ENCODE measurements around the gene CC2D1A. TPM values are rescaled to one million over a fixed set of nuclear protein-coding genes. Genes with fewer than 3 reads are reported as not detected.

Gene CC2D1A
- polyA plus RNA-seq, 1 of the 3 experiments (the other 2 are of a cell fraction), result 24.2 TPM

DNA sequence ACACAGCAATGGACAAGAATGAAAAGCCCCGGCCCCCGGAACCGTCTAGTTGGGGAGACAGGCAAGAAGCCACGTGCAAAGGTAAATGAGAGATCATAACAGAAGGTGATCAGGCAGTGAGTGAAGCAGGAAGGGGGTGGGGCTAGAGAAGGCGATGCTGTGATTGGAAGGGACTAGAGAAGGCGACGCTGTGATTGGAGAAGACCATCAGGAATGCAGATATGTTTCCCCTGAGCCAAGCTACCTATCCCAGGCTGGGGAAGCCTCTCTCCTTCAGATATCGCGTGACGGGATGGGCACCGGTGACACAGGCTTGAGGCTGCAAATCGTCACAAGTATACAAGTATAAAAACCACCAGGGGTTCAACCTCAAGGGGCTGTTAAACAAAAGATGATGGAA lies 68.1 kb downstream of the CC2D1A start:
- DNase-seq, result peak; percentile 66
- H3K79me2 ChIP-seq (ENCODE audit: insufficient read depth), result no peaks in the 10 kb centered on the region
- WGBS (ENCODE audit: low lambda C conversion rate), result 91% methylated on average over 12 of the region's 12 CpGs
- no peaks in the 10 kb centered on the region for H3K36me3 ChIP-seq (replicated peaks in 1 of 2; ENCODE audit: control insufficient read depth in 1 of 2, insufficient read depth in 2 of 2, low read length in 1 of 2)
- no peaks in the 10 kb centered on the region for H4K20me1 ChIP-seq (ENCODE audit: insufficient read depth)
- no peak overlapping the region for H3K9ac ChIP-seq
- no peak overlapping the region for H3K4me3 ChIP-seq (ENCODE audit: low read depth in 2 of 2, low read length in 1 of 2)
- no peaks in the 10 kb centered on the region for H3K4me1 ChIP-seq (ENCODE audit: control insufficient read depth in 1 of 2, insufficient read depth in 2 of 2, low read depth in 1 of 2, low read length in 1 of 2)
- no peak overlapping the region for H2AFZ ChIP-seq (ENCODE audit: low read depth)
- H3F3A ChIP-seq (replicated peaks; ENCODE audit: insufficient read depth), result no peaks in the 10 kb centered on the region
- no peaks in the 10 kb centered on the region for H3K27me3 ChIP-seq (ENCODE audit: insufficient read depth)
- H3K9me3 ChIP-seq, result no peaks in the 10 kb centered on the region
- no peak for TF ChIP-seq TEAD4 (IDR thresholded peaks at IDR 0.05; ENCODE audit: borderline replicate concordance, insufficient read depth)
- TF ChIP-seq SIN3A (IDR thresholded peaks at IDR 0.05; ENCODE audit: borderline replicate concordance, low read depth, low read length), result no peak
- H3K4me2 ChIP-seq, result no peak overlapping the region
- H3K9me2 ChIP-seq, result no peaks in the 10 kb centered on the region
- H3K27ac ChIP-seq (ENCODE audit: low read depth in 2 of 2, low read length in 1 of 2), result no peak overlapping the region
- ChIA-PET CTCF (interaction anchor here (1.3 kb wide), 1 partner anchor 22 kb away, joined by 3 read pairs; no protein-coding TSS in a partner anchor), POLR2A (interaction anchor here (1.6 kb wide), 1 partner anchor 33 kb away, joined by 5 read pairs; no protein-coding TSS in a partner anchor)

- TF ChIP-seq NRF1 (IDR thresholded peaks at IDR 0.05; ENCODE audit: low read depth, low read length), result no peak
- no peak for TF ChIP-seq MXI1 (IDR thresholded peaks at IDR 0.05; ENCODE audit: low read depth, low read length)
- TF ChIP-seq, protein P1, sequence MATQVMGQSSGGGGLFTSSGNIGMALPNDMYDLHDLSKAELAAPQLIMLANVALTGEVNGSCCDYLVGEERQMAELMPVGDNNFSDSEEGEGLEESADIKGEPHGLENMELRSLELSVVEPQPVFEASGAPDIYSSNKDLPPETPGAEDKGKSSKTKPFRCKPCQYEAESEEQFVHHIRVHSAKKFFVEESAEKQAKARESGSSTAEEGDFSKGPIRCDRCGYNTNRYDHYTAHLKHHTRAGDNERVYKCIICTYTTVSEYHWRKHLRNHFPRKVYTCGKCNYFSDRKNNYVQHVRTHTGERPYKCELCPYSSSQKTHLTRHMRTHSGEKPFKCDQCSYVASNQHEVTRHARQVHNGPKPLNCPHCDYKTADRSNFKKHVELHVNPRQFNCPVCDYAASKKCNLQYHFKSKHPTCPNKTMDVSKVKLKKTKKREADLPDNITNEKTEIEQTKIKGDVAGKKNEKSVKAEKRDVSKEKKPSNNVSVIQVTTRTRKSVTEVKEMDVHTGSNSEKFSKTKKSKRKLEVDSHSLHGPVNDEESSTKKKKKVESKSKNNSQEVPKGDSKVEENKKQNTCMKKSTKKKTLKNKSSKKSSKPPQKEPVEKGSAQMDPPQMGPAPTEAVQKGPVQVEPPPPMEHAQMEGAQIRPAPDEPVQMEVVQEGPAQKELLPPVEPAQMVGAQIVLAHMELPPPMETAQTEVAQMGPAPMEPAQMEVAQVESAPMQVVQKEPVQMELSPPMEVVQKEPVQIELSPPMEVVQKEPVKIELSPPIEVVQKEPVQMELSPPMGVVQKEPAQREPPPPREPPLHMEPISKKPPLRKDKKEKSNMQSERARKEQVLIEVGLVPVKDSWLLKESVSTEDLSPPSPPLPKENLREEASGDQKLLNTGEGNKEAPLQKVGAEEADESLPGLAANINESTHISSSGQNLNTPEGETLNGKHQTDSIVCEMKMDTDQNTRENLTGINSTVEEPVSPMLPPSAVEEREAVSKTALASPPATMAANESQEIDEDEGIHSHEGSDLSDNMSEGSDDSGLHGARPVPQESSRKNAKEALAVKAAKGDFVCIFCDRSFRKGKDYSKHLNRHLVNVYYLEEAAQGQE (IDR thresholded peaks at IDR 0.05; ENCODE audit: low read depth, low read length), result no peak
- no peak for TF ChIP-seq CHD2 (IDR thresholded peaks at IDR 0.05; ENCODE audit: low read length, partially characterized antibody)
- no peak for TF ChIP-seq FOXM1 (IDR thresholded peaks at IDR 0.05; ENCODE audit: low read depth)
- no peak for TF ChIP-seq PBX3 (IDR thresholded peaks at IDR 0.05)
- TF ChIP-seq, protein P2, sequence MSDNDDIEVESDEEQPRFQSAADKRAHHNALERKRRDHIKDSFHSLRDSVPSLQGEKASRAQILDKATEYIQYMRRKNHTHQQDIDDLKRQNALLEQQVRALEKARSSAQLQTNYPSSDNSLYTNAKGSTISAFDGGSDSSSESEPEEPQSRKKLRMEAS (IDR thresholded peaks at IDR 0.05; ENCODE audit: low read depth), result no peak
- TF ChIP-seq FOSL2 (IDR thresholded peaks at IDR 0.05; ENCODE audit: borderline replicate concordance, low read depth), result no peak
- TF ChIP-seq, protein P3, sequence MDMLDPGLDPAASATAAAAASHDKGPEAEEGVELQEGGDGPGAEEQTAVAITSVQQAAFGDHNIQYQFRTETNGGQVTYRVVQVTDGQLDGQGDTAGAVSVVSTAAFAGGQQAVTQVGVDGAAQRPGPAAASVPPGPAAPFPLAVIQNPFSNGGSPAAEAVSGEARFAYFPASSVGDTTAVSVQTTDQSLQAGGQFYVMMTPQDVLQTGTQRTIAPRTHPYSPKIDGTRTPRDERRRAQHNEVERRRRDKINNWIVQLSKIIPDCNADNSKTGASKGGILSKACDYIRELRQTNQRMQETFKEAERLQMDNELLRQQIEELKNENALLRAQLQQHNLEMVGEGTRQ (IDR thresholded peaks at IDR 0.05; ENCODE audit: borderline replicate concordance, low read depth, low read length), result no peak
- TF ChIP-seq USF1 (IDR thresholded peaks at IDR 0.05; ENCODE audit: borderline replicate concordance, low read depth), result no peak
- no peak for TF ChIP-seq RAD21 (IDR thresholded peaks at IDR 0.05; ENCODE audit: low read length)
- no peak for TF ChIP-seq RFX5 (IDR thresholded peaks at IDR 0.05; ENCODE audit: low read length)
- TF ChIP-seq TCF12 (IDR thresholded peaks at IDR 0.05), result no peak
- H3K9me2 ChIP-seq, result no peaks in the 10 kb centered on the region
- no peak for DNase-seq
- no peak overlapping the region for H2AFZ ChIP-seq (ENCODE audit: low read depth)
- H3K27ac ChIP-seq (ENCODE audit: low read depth in 2 of 2, low read length in 1 of 2), result no peak overlapping the region
- no peak overlapping the region for H3K9ac ChIP-seq
- no peak overlapping the region for H3K4me2 ChIP-seq
- no peaks in the 10 kb centered on the region for H3K9me3 ChIP-seq
- H3F3A ChIP-seq (replicated peaks; ENCODE audit: insufficient read depth), result no peaks in the 10 kb centered on the region
- peaks cover 0 to 11% of the 10 kb centered on the region in 2 experiments; a peak in 1 of 4 replicates for H3K4me1 ChIP-seq (ENCODE audit: control insufficient read depth in 1 of 2, insufficient read depth in 2 of 2, low read depth in 1 of 2, low read length in 1 of 2)
- no peaks in the 10 kb centered on the region for H4K20me1 ChIP-seq (ENCODE audit: insufficient read depth)
- POLR2A ChIA-PET, result no interaction called here
- CTCF ChIA-PET, result interaction anchor here (1.1 kb wide), 1 partner anchor 10 kb away, joined by 3 read pairs; no protein-coding TSS in a partner anchor
- no peaks in the 10 kb centered on the region for H3K36me3 ChIP-seq (replicated peaks in 1 of 2; ENCODE audit: control insufficient read depth in 1 of 2, insufficient read depth in 2 of 2, low read length in 1 of 2)
- no peaks in the 10 kb centered on the region for H3K27me3 ChIP-seq (ENCODE audit: insufficient read depth)
- WGBS (ENCODE audit: low lambda C conversion rate), result 85% methylated on average over 11 of the region's 11 CpGs
- no peaks in the 10 kb centered on the region for H3K79me2 ChIP-seq (ENCODE audit: insufficient read depth)
- H3K4me3 ChIP-seq (ENCODE audit: low read depth in 2 of 2, low read length in 1 of 2), result no peak overlapping the region
Measured at GRCh38 chr19:13975870-13976269, 69.9 kb downstream of the CC2D1A start.
